ENCODE measurements around the gene USP25.
A peak's percentile ranks its signal among the peaks of the same experiment; 100 is the strongest.

Gene USP25, protein sequence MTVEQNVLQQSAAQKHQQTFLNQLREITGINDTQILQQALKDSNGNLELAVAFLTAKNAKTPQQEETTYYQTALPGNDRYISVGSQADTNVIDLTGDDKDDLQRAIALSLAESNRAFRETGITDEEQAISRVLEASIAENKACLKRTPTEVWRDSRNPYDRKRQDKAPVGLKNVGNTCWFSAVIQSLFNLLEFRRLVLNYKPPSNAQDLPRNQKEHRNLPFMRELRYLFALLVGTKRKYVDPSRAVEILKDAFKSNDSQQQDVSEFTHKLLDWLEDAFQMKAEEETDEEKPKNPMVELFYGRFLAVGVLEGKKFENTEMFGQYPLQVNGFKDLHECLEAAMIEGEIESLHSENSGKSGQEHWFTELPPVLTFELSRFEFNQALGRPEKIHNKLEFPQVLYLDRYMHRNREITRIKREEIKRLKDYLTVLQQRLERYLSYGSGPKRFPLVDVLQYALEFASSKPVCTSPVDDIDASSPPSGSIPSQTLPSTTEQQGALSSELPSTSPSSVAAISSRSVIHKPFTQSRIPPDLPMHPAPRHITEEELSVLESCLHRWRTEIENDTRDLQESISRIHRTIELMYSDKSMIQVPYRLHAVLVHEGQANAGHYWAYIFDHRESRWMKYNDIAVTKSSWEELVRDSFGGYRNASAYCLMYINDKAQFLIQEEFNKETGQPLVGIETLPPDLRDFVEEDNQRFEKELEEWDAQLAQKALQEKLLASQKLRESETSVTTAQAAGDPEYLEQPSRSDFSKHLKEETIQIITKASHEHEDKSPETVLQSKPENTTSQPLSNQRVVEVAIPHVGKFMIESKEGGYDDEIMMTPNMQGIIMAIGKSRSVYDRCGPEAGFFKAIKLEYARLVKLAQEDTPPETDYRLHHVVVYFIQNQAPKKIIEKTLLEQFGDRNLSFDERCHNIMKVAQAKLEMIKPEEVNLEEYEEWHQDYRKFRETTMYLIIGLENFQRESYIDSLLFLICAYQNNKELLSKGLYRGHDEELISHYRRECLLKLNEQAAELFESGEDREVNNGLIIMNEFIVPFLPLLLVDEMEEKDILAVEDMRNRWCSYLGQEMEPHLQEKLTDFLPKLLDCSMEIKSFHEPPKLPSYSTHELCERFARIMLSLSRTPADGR

DNA sequence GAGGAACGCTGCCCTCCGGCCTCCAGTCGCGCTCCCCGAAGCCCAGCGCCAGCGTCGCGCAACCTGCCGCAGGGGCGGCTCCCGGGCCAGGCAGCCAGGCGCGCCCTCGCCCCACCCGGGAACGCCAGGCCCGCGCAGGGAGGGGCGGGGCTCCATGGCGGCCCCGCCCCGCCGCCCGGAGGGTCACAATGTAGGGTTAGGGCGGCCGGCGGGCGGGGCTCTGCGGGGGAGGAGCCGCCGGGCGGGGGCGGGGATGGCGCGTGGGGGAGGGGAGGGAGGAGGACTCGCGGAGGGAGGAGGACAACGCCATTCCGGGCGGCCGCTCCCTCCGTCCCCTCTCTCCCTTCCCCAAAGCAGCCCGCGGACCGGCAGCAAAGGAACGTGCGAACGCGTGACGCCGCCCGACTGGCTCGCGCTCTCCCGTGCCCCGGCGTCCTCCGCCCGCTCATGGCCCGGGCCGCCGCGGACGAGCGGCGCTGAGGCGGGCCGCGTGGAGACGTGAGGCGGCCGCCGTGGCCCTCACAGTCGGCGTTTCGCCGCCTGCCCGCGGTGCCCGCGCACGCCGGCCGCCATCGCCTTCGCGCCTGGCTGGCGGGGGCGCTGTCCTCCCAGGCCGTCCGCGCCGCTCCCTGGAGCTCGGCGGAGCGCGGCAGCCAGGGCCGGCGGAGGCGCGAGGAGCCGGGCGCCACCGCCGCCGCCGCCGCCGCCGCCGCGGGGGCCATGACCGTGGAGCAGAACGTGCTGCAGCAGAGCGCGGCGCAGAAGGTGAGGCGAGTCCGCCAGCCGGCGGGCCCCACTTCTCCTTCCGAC, at the start of gene USP25:
TSS of gene USP25 (plus strand) at position 309 of the 810 bp plus-strand sequence. CDS start at position 721, 412 bp downstream.
- peak; percentile 92 for DNase-seq

DNA sequence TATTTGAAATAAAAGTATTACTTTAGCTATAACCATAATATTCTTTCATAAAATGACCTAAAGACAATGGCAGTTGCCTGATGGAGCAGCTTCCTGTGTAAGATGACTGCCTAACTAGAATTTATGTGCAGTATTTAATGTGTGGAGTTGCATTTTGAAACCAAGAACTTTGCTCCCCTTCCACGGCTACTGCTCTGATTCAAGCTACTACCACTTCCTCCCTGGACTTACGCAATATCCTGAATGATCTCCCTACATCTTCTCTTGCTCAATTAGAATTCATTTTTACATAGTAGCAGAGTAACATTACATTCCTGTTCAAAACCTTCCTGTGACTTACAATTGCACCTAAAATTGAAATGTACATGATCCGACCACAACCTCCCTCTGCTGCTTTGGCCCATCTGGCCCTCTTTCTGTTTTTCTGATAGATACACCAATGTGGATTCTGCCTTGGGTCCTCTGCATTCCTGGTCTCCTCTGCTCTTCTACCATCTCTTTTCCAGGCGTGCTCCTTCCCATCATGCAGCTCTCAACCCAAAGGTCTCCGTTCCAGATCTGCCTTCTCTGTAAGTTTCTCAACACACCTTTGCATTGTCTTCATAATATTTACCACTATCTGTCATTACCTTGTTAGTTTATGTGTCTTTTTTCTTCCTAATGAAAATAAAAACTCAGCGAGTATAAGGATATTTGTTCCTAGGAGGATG, 47.4 kb upstream of the USP25 start:
- peak; percentile 75 for DNase-seq

DNA sequence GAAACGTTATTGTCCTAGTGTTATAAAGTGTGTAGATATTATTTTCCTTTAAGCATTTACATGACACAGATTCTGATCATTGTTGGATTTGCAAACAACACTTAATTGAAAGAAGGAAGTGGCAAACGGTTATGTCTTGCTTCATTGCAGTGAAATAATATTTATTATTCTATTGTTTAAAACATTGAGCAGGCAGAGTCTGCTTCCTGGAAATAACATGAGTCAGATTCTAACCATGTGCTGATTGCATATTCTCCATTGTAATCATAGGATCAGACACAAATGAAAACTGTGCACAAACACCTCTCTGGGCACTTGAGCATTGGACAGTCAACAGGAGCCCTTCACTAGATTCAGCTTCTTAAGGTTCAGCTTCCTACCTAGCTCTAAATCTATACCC, 46.8 kb upstream of the USP25 start:
- DNase-seq = peak; percentile 14

DNA sequence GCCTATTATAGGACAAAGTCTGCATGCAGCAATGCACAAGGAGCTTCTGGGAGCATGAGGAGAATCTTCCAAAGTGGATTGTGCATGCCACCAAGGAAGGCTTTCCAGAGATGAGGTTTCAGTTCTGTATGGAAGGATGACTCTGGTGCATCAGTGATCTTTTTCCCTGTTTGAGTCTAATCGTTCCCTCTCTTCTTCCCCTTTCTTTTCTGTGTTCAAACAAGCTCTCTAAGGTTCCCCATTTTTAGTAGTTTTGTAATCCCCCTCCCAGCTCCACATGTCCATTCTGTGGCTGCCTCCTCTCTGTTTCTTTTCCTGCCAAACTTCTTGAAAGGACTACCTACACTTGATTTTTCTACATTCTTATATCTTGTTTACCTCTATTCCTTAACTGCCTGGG, 43.3 kb upstream of the USP25 start:
- DNase-seq = no peak

DNA sequence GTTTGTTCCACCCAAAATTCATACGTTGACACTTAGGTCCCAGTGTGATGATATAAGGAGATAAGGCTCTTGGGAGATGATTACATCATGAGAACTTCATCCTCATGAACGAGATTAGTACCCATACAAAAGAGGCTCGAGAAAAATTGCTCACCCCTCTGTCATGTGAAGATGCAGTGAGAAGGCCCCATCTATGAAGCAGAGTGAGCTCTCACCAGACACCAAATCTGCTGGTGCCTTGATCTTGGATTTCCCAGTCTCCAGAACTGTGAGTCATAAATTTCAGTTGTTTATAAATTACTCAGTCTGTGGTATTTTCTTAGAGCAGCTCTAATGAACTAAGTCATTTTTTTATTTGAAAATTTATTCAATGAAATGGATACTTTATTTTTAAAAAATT, 42.6 kb upstream of the USP25 start:
- DNase-seq = no peak

DNA sequence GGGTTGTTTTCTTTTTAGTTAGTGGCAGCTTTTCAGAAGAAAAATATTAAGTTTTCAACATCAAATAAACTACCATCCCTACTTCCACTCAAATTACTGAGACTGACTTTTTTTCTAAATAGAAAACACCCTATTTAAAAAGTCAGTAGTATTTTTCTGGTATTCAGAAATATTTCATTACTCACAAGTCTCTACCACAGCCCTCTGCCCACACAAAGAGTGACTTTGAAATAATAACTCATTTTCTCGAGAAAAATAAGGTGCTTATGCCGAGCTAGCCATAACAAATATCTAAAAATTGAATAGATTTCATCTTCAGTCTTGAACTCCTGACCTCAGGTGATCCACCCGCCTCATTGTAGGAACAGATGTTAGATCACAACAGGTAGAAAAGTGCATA, 41.8 kb upstream of the USP25 start:
- no peak for DNase-seq

DNA sequence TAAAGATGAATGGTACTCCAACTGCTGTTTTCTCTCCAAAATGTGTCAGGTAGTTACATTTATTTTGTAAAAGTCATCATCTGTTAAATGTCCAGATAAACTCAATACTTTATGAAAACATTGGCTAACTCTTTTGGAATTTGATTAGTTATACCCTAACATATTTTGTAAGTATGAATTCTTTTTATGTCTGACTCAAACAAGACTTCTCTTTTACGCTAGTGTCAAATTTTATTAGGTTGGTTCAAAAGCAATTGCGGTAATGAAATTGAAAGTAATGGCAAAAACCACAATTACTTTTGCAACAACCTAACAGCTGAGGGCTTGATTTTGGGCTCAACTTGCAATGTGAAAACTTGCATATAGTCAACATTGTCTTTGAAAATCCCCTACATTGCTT, 41.0 kb upstream of the USP25 start:
- no peak for DNase-seq

DNA sequence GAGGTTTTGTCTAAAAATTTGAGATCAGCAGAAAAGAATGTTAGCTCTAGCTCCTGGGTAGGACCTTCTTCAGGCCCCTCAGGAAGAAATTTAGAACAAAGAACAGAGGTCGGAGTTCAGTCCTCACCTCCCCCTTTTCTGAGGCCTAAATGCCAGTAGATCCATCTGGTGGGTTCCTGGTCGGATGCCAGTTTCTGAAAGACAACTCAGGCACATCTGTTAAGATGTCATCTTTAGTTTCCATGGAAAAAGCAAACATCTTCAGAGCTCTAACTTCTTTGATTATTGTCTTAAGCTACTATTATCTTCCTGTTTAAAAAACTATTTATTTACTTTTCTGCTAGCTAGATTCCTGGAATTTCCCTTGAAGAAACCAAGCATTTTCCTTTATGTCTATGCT, 37.1 kb upstream of the USP25 start:
- no peak for DNase-seq

DNA sequence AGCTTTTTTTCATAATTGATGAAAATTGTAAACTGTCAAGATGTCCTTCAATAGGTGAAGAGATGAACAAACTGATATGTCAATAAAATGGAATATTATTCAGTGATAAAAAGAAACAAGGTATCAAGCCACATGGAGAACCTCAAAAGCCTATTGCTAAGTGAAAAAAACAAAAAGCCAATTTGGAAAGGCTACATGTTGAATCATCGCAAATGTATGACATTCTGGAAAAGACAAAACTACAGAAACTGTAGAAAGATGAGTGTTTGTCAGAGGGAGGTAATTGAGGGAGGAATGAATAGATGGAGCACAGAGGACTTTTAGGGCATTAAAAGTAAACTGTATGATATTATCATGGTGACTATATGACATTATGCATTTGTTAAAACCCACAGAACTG, 34.5 kb upstream of the USP25 start:
- no peak for DNase-seq

DNA sequence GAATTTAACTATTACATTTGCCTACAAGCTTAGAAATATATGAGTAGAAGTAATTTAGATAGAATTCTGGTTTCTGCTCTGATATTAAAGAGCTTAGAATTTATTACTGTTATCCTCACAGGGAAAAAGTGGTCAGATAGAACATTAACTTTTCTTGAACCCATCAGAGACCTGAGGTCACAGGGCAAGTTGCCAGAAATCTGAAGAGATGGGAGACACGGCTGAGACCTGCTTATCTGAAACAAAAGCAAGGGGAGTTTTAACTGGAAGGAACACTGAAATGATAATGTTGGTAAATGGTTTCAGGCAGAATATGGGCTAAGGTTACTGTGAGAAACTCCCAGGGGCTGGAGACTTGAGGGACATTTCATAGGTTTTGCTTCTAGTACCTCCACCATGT, 28.0 kb upstream of the USP25 start:
- DNase-seq = no peak

DNA sequence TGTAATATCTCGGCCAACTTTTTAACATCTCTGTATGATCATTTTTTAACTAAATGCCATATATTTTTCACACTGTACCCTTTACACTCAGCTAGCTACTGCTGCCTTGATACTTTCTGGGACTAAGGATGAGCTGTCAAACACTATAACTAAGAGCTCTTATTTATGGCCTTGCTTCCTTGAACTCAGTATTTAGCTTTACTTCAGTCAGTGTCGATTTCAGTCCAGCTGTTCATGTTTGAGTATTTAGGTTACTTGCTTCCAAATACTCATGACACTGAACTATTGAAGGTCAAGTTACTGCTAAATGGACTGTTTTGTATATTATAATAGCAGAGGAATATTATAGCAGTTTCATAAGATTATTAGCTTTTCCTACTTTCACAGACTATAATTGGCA, 25.9 kb upstream of the USP25 start:
- DNase-seq = no peak

DNA sequence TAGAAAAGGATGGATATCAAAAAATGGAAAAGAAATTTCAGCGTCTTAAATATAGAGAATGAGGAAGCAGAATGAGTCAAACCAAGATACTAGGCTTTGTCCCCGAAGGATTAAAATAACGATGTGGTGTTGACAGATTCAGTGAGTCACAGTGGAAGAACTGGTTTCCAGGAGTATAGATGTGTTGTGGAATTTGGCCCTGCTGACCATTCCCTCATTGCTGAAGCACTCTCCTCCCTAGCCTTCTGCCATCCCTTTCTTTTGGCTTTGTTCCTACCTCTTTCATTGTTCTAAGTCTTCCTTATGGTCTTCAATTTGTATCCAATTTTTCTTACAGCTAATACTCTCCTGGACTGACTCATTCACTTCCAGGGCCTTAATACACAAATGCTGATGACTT, 23.1 kb upstream of the USP25 start:
- no peak for DNase-seq

DNA sequence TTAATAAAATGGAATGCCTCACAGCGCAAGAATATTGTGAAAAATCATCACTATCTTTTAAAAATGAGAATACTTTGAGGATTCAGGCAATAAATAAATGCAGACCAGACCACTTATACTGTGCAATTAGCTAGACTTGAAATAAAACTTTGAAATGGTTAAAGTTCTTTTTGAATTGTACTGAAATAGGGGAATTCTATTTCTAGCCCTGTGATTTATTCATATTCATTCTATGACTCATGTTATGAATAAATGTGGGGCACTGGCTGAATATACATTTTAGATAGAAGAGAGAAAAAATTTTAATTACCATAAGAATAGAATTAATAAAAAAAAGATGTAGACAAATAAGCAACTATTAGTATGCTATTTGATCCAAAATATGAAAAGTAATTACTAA, 16.4 kb upstream of the USP25 start:
- no peak for DNase-seq

DNA sequence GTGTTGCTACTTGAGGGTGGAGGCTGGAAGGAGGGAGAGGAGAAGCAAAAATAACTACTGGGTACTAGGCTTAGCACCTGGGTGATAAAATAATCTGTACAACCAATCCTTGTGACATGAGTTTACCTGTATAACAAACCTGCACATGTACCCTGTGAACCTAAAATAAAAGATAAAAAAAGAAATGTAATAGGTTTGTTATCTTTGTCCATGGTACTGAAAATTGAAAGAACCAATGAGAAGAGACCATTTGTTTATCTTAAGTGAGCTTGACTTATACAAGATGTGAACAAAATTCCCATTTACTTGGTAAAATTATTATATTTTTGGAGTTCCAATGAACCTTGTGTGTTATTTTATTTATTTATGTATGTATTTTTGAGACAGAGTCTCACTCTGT, 11.1 kb upstream of the USP25 start:
- DNase-seq = no peak

DNA sequence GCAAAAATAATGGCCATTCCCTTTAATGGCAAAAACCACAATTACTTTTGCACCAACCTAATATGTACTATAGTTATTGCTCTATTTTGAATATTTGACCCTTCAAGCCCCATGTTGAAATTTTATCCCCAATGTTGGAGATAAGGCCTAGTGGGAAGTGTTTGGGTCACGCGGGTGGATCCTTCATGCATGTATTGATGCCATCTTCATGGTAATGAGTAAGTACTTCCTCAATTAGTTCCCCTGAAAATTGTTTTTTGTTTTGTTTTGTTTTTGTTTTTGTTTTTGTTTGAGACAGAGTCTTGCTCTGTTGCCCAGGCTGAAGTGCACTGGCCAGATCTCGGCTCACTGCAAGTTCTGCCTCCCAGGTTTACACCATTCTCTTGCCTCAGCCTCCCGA, 9.8 kb upstream of the USP25 start:
- no peak for DNase-seq

DNA sequence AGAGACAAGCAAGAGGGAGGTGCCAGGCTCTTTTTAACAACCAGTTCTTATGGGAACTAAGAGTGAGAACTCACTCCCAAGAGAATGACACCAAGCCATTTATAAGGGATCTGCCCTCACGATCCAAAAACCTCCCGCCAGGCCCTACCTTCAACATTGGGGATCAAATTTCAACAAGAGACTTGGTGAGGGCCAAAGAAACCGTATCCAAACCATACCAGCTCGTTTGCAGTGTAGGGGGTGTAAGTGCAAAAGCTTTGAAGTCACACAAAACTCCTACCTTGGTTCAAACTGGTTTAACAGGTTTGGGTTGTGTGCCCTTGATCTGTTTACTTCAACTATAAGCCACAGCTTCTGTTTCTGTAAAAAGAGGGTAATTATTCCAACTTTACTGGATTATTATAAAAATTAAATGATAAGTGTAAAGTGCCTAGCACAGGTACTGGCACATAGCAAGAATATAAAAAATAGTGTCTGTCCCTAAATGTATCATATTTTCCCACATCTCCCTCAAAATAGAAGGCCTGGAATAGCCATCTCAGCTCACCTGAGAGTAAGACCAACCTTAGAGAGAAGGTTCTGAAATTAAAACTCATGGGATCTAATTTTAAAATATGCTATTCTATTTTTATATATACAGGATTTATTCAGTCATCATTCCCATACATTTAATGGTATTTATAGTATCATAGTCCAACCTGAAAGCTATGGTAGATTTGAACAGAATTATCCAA, 7.0 kb upstream of the USP25 start:
- no peak for DNase-seq

DNA sequence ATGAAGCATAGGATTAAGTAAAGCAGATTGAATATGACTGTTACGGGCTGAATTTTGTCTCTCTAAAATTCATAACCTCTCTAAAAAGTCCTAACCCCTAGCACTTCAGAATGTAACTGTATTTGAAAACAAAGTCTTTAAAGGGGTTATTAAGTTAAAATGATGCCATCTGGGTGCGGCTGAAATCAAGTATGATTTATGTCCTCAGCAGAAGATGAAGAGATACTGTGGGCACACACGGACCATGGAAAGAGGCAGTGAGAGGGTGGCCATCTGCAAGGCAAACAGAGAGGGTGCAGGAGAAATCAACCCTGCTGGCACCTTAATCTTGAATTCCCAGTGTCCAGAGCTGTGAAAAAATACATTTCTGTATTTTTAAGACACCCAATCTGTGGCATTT, 3.8 kb upstream of the USP25 start:
- DNase-seq = no peak

DNA sequence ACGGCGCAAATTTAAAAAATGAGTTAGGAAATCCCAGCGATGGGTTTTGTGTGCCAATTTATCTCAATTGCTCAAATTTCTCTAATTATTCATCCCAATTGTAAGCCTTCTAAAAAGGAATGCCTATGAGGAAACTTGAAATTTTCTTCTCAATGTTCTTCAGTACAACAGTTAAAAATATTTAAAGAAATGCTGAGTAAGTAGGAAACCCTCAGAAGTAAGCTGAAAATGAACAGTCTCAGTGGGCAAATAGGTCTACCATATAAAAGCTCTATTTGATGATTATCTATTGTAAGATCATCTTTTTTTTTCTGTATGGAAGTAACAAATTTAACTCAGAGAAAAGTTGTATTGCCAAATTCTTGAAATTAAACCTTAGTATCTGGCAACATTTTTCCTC, 1.7 kb upstream of the USP25 start:
- no peak for DNase-seq

DNA sequence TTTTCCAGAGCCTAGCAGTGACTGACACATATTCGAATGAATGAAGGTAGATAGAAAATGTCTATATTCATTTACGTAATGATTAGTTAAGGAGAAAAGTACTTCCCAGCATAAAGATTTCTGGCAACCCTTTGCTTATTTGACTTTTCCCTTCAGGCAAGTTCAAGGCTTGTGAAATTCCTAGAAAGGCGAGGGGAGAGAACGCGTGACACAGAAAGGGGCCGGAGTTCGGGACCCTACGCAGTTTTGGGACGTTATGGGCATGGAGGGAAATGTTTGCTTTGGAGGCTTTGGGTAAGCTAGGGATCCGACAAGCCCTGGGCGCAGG, 472 bp upstream of the USP25 start:
- DNase-seq = no peak

DNA sequence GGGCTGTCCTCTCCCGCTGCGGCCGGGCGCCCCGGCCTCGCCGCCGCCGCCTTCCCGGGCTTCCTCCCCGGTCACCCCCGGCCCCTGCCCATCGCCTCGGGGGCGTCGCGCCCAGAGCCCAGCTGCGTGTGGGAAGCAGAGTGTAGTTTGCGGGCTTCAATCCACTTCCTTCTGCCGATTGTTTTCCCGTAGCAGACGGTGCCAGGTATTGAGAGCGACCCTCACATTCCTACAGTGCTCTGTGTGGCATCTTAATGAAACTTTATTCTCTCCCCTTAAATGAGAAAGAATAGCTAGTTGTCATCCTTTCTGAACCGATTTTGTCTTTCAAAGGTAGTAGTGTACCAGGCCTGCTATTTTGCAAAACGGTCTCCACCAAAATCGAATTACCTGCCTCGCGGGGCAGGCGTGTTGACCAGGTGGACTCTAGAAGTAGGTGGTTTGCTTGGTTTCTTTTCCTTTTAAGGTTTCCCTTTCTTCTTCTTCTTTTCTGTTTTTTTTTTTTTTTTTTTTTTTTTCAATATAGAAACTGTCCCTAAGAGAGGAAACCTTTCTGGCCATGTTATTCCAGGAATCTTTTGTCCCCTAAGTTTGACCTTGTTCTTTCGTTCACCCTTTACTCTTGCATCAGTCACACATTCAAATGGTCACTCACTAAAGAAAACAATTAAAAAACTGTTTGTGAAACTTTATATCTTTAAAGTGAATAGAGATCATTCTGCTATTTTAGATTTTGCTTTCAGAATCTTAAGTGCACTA, 881 bp downstream of the USP25 start:
- DNase-seq = no peak

DNA sequence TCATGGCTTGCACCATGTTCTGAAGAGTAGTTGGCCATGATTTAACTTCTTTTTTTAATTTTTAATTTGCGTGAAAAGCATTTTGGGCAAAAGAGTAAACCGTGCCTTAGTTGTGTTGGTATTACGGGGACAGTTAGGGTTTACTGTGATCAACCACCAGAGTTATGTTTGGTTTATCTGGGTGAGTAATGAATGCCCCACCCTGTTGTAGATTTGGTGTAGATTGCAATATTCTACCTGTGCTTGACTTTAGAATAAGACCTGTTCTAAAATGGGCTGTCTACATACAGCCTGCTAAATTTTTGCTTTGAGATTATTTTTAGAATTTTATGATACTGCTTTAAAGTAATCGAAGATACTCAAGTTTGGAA, 1.4 kb downstream of the USP25 start:
- DNase-seq = peak; percentile 49

All from activated CD4-positive, alpha-beta T cell treated with anti-CD3 and anti-CD28 coated beads, Interleukin-10, Interleukin-2, amounts not matched to agents 100 ng/mL and 50 ng/mL, durations not matched to agents 16 hours and 8 hours (primary cell).